ENCODE measurements around the gene DNAH2. TPM values are rescaled to one million over a fixed set of nuclear protein-coding genes. Genes with fewer than 3 reads are reported as not detected.

The DNAH2 gene
- polyA plus RNA-seq, 2 donors, result 0.06 to 0.10 TPM

DNA sequence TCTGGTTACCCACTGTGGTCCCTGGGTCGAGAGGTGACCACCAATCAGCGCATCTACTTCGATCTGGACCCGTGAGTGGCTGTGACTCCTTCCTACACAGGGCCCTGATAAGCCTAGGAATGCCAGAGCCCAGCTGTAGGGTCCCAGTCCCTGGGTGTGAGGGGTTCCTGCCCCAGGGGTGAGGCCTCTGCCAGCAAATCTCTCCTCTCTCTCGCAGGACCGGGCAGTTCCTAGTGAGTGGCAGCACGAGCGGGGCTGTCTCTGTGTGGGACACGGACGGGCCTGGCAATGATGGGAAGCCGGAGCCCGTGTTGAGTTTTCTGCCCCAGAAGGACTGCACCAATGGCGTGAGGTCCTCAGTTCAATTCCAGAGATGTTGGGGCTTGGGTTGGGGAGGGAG, 14.8 kb upstream of the DNAH2 start:
- 89 to 91% methylated on average over 13 of the region's 13 CpGs for WGBS, 2 donors
- H3K4me3 ChIP-seq (ENCODE audit: low read depth in 1 of 2, low read length in 2 of 2), result no peak overlapping the region
- H3K27ac ChIP-seq (ENCODE audit: low read depth in 2 of 2, low read length in 1 of 2), result no peak overlapping the region
- no peaks in the 10 kb centered on the region for H3K9me3 ChIP-seq (ENCODE audit: control insufficient read depth in 2 of 2, insufficient read depth in 1 of 2, low read depth in 1 of 2, low read length in 1 of 2)
- H3K27me3 ChIP-seq (ENCODE audit: control insufficient read depth in 1 of 2, insufficient read depth in 2 of 2, low read length in 2 of 2), result peaks cover 0 to 5% of the 10 kb centered on the region in 2 donors
- H3K4me1 ChIP-seq (ENCODE audit: control insufficient read depth in 2 of 2, insufficient read depth in 2 of 2, low read length in 1 of 2), result peaks cover 0 to 9% of the 10 kb centered on the region in 2 donors
- peaks cover 8 to 12% of the 10 kb centered on the region in 2 donors for H3K36me3 ChIP-seq (ENCODE audit: control insufficient read depth in 2 of 2, insufficient read depth in 2 of 2, low read length in 1 of 2)

DNA sequence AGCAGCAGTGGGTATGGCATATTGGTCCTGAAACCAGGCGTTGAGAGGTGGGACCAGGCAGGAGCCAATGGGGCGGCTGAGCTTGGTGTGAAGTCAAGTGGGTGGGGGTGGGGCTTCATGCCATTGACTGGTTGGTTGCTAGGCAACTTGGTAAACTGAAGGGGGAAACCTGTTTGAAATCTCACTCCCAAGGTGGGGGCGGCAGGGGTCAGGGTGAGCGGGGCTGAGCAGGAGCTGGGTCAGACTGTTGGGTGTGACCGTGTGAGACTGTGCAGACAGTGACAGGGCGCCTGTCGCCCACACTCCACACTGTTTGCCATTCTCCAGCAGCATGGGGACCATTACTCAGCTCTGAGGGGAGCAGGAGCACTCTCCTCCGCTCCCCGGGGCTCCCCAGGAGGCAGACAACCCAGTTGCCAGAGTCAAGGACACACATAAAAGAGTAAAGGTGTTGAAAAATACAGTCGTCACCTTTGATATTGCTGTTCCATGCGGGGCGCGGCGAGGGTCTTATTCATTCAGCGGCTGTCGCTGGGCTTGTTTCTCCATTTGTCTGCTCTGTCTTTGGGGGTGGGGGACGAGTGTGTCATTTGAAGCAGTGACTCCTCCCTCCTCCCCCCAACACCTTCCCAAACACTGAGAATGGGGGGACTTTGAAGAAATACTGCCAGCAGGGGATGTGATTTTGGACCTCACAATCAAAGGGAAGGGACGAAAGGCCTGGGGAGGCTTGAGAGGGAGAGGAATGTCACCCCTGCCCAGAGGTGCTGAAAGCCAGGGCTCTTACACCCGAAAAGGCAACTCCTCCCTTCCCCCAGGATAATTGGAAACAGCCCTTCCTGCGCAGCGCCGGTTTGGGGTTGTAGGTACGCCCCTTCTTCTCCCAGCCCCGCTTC, 13.7 kb upstream of the DNAH2 start:
- H3K4me1 ChIP-seq (ENCODE audit: control insufficient read depth in 2 of 2, insufficient read depth in 2 of 2, low read length in 1 of 2), result peaks cover 0 to 9% of the 10 kb centered on the region in 2 donors
- H3K27me3 ChIP-seq (ENCODE audit: control insufficient read depth in 1 of 2, insufficient read depth in 2 of 2, low read length in 2 of 2), result peaks cover 0 to 5% of the 10 kb centered on the region in 2 donors
- no peak overlapping the region for H3K4me3 ChIP-seq (ENCODE audit: low read depth in 1 of 2, low read length in 2 of 2)
- no peak overlapping the region for H3K27ac ChIP-seq (ENCODE audit: low read depth in 2 of 2, low read length in 1 of 2)
- WGBS, 2 donors, result 28 to 34% methylated on average over 24 of the region's 24 CpGs
- H3K36me3 ChIP-seq (ENCODE audit: control insufficient read depth in 2 of 2, insufficient read depth in 2 of 2, low read length in 1 of 2), result peaks cover 8 to 12% of the 10 kb centered on the region in 2 donors
- H3K9me3 ChIP-seq (ENCODE audit: control insufficient read depth in 2 of 2, insufficient read depth in 1 of 2, low read depth in 1 of 2, low read length in 1 of 2), result no peaks in the 10 kb centered on the region

DNA sequence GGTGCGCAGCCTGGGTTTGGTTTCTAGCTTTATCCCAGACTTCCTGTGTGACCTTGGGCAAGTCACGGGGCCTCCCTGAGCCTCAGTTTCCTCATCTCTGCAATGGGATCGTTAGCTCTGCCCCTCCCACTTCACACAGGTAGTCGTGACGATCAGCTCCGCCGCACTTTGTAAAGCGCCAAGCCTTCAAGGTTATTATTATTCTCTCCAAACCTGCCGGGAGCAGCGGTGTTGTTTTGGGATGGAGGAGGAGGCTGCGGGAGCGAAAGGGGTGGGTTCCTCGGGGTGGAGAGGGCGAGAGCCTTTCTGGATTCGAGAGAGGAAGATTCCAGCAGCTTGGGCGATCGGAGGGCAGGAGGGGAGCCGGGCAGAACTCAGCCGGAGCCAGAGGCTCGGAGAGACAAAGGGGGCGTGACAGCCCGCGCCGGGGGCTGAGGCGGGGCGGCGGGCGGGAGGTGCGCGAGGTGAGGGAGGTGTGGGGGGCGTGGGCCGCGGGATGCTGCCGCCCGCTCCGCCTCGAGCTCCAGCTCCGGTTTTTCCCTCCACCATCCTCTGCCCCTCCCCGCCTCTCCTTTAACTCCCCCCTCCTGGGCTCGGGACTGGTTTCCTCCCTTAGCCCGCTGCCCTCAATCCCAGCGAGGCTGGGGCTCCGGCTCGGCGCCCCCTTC, 12.8 kb upstream of the DNAH2 start, which contains the start of gene EFNB3:
TSS of gene EFNB3 (plus strand) at position 602 of the 668 bp plus-strand sequence. CDS start 397 bp downstream, outside the sequence.
- WGBS, 2 donors, result 2% methylated on average over 24 to 45 of the region's 45 CpGs
- H3K9me3 ChIP-seq (ENCODE audit: control insufficient read depth in 2 of 2, insufficient read depth in 1 of 2, low read depth in 1 of 2, low read length in 1 of 2), result no peaks in the 10 kb centered on the region
- no peak within 1 kb of the TSS for H3K27ac ChIP-seq (ENCODE audit: low read depth in 2 of 2, low read length in 1 of 2)
- peak within 1 kb of the TSS; percentile 17 to 31 for H3K4me3 ChIP-seq (ENCODE audit: low read depth in 1 of 2, low read length in 2 of 2)
- H3K4me1 ChIP-seq (ENCODE audit: control insufficient read depth in 2 of 2, insufficient read depth in 2 of 2, low read length in 1 of 2), result peaks cover 0 to 9% of the 10 kb centered on the region in 2 donors
- H3K27me3 ChIP-seq (ENCODE audit: control insufficient read depth in 1 of 2, insufficient read depth in 2 of 2, low read length in 2 of 2), result peaks cover 0 to 5% of the 10 kb centered on the region in 2 donors
- H3K36me3 ChIP-seq (ENCODE audit: control insufficient read depth in 2 of 2, insufficient read depth in 2 of 2, low read length in 1 of 2), result peaks cover 8 to 12% of the 10 kb centered on the region in 2 donors

DNA sequence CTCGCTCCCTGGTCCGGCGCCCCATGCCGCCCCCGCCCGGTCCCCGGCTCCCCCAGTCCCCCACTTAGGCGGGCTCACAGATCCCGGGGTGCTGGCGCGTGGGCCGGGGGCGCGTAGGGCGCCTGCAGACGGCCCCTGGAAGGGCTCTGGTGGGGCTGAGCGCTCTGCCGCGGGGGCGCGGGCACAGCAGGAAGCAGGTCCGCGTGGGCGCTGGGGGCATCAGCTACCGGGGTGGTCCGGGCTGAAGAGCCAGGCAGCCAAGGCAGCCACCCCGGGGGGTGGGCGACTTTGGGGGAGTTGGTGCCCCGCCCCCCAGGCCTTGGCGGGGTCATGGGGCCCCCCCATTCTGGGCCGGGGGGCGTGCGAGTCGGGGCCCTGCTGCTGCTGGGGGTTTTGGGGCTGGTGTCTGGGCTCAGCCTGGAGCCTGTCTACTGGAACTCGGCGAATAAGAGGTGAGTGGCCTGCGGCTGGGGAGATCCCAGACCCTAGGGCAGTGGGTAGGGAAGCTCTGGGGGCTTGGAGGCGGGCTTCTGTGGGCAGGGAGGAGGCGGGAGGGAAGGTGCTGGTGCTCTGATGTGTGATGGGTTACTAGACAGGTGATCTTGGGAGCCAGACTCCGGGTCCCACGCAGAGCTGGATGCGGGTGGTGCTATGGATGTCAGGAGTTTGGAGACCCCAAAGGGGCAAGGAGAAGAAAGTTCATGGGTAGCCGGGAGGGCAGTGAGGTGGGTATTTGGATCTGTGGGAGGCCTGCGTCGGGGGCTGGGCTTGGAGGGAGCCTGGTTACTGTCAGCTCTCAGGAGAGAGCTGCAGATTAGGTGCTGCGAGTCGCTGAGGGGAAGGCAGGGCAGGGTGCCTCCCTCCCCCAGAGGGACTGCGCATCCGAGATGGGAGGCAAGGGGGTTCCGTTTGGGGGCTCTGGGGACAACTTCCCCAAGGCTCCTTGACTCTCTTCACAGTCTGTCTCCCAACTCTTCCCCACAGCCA, 12.0 kb upstream of the DNAH2 start:
- peaks cover 0 to 5% of the 10 kb centered on the region in 2 donors for H3K27me3 ChIP-seq (ENCODE audit: control insufficient read depth in 1 of 2, insufficient read depth in 2 of 2, low read length in 2 of 2)

DNA sequence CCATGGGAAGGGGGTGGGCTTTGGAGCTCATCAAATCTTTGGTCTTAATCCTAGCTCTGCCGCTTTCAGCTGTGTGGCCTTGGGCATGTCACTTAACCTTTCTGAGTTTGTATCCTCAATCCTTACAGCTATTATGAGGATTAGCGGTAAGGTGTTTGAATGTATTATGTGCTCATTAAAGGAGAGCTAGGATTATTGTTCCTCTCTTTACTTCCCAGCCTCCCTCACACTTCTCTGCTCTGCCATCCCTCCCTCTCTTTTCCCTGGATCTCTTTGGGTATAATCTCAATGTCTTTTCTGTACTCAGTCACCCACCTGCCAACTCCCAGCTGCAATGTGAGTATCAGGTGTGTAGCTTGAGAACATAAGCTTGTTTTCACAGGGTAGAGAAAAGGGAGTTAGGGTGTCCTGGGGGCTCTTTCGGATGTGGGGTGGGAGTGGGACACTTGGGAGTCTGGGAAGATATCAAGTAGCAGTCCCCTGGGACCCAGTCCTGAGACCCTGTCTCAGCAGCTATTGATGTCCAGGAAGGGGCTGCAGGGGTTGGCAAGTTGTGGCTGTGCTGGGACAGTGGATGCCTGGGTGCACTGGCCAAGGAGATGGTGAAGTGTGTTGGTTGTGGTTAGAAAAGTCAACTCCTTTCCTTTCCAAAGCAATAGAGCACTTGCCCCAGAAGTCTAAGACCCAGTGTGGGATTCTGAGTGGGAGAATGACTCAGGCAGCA, 10.8 kb upstream of the DNAH2 start:
- no peak overlapping the region for H3K4me3 ChIP-seq (ENCODE audit: low read depth in 1 of 2, low read length in 2 of 2)
- 83 to 94% methylated on average over 3 of the region's 3 CpGs for WGBS, 2 donors
- peaks cover 0 to 5% of the 10 kb centered on the region in 2 donors for H3K27me3 ChIP-seq (ENCODE audit: control insufficient read depth in 1 of 2, insufficient read depth in 2 of 2, low read length in 2 of 2)
- H3K27ac ChIP-seq (ENCODE audit: low read depth in 2 of 2, low read length in 1 of 2), result no peak overlapping the region
- H3K36me3 ChIP-seq (ENCODE audit: control insufficient read depth in 2 of 2, insufficient read depth in 2 of 2, low read length in 1 of 2), result peaks cover 3 to 4% of the 10 kb centered on the region in 2 donors
- peaks cover 2 to 9% of the 10 kb centered on the region in 2 donors for H3K4me1 ChIP-seq (ENCODE audit: control insufficient read depth in 2 of 2, insufficient read depth in 2 of 2, low read length in 1 of 2)
- no peaks in the 10 kb centered on the region for H3K9me3 ChIP-seq (ENCODE audit: control insufficient read depth in 2 of 2, insufficient read depth in 1 of 2, low read depth in 1 of 2, low read length in 1 of 2)

More for the DNA sequence above, 12.0 kb upstream of the DNAH2 start:
- H3K27ac ChIP-seq (ENCODE audit: low read depth in 2 of 2, low read length in 1 of 2), result no peak overlapping the region
- peaks cover 2 to 9% of the 10 kb centered on the region in 2 donors for H3K4me1 ChIP-seq (ENCODE audit: control insufficient read depth in 2 of 2, insufficient read depth in 2 of 2, low read length in 1 of 2)
- no peaks in the 10 kb centered on the region for H3K9me3 ChIP-seq (ENCODE audit: control insufficient read depth in 2 of 2, insufficient read depth in 1 of 2, low read depth in 1 of 2, low read length in 1 of 2)
- 3 to 5% methylated on average over 46 to 50 of the region's 50 CpGs for WGBS, 2 donors
- H3K4me3 ChIP-seq (ENCODE audit: low read depth in 1 of 2, low read length in 2 of 2), result peak overlapping the region; percentile 17 to 31
- peaks cover 8 to 10% of the 10 kb centered on the region in 2 donors for H3K36me3 ChIP-seq (ENCODE audit: control insufficient read depth in 2 of 2, insufficient read depth in 2 of 2, low read length in 1 of 2)

DNA sequence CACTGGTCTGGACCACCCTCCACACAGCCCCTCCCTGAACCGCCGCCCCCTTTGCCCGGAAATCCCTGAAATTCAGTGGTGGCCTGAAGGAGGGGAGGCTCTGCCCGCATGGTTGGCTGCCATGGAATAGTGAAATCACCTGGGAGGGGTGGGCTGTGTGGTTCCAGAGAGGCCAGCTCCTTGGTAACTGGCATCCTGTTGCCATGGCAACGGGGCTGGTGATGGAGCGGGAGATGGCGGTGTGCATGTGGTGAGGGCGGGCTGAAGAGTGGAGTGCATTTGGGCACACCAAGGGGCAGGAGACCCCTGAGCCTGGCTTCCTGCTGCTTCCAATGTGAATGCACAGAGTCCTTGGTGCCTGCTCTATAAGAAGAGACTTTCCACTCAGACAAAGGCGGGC, 10.1 kb upstream of the DNAH2 start:
- H3K27me3 ChIP-seq (ENCODE audit: control insufficient read depth in 1 of 2, insufficient read depth in 2 of 2, low read length in 2 of 2), result peaks cover 0 to 5% of the 10 kb centered on the region in 2 donors
- no peak overlapping the region for H3K27ac ChIP-seq (ENCODE audit: low read depth in 2 of 2, low read length in 1 of 2)
- H3K36me3 ChIP-seq (ENCODE audit: control insufficient read depth in 2 of 2, insufficient read depth in 2 of 2, low read length in 1 of 2), result peaks cover 0 to 4% of the 10 kb centered on the region in 2 donors
- H3K9me3 ChIP-seq (ENCODE audit: control insufficient read depth in 2 of 2, insufficient read depth in 1 of 2, low read depth in 1 of 2, low read length in 1 of 2), result no peaks in the 10 kb centered on the region
- H3K4me1 ChIP-seq (ENCODE audit: control insufficient read depth in 2 of 2, insufficient read depth in 2 of 2, low read length in 1 of 2), result peaks cover 2 to 9% of the 10 kb centered on the region in 2 donors
- H3K4me3 ChIP-seq (ENCODE audit: low read depth in 1 of 2, low read length in 2 of 2), result no peak overlapping the region
- WGBS, 2 donors, result 80 to 82% methylated on average over 9 of the region's 9 CpGs

DNA sequence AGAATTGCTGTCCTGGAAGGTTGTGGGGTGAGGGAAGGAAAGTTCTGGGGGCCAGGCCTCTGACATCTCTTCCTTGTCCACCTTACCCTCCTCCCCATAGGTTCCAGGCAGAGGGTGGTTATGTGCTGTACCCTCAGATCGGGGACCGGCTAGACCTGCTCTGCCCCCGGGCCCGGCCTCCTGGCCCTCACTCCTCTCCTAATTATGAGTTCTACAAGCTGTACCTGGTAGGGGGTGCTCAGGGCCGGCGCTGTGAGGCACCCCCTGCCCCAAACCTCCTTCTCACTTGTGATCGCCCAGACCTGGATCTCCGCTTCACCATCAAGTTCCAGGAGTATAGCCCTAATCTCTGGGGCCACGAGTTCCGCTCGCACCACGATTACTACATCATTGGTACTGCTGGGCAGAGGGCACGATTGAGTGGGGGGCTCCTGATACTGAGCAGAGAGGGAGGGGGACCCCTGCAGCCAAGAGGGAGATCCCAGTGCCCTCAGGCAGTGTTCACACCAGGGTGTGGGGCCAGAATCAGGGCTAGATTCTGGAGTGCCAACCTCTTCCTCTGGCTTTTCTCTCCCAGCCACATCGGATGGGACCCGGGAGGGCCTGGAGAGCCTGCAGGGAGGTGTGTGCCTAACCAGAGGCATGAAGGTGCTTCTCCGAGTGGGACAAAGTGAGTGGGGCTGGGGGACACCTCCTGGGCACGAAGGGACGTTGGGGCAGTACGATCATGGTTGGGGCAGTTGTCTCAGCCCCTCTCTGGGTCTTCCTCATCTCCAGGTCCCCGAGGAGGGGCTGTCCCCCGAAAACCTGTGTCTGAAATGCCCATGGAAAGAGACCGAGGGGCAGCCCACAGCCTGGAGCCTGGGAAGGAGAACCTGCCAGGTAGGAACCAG, 9.4 kb upstream of the DNAH2 start:
- no peak overlapping the region for H3K4me3 ChIP-seq (ENCODE audit: low read depth in 1 of 2, low read length in 2 of 2)
- H3K36me3 ChIP-seq (ENCODE audit: control insufficient read depth in 2 of 2, insufficient read depth in 2 of 2, low read length in 1 of 2), result no peaks in the 10 kb centered on the region
- peaks cover 2 to 9% of the 10 kb centered on the region in 2 donors for H3K4me1 ChIP-seq (ENCODE audit: control insufficient read depth in 2 of 2, insufficient read depth in 2 of 2, low read length in 1 of 2)
- peaks cover 0 to 5% of the 10 kb centered on the region in 2 donors for H3K27me3 ChIP-seq (ENCODE audit: control insufficient read depth in 1 of 2, insufficient read depth in 2 of 2, low read length in 2 of 2)
- WGBS, 2 donors, result 81 to 88% methylated on average over 22 of the region's 22 CpGs
- no peaks in the 10 kb centered on the region for H3K9me3 ChIP-seq (ENCODE audit: control insufficient read depth in 2 of 2, insufficient read depth in 1 of 2, low read depth in 1 of 2, low read length in 1 of 2)
- H3K27ac ChIP-seq (ENCODE audit: low read depth in 2 of 2, low read length in 1 of 2), result no peak overlapping the region

DNA sequence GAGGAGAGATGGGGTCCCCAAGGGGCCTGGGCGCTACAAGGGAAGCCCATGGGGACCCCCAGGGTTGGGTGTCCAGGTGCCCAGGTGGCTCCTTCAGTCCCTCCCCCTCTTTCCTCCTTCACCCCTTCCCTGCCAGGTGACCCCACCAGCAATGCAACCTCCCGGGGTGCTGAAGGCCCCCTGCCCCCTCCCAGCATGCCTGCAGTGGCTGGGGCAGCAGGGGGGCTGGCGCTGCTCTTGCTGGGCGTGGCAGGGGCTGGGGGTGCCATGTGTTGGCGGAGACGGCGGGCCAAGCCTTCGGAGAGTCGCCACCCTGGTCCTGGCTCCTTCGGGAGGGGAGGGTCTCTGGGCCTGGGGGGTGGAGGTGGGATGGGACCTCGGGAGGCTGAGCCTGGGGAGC, 8.5 kb upstream of the DNAH2 start:
- Histone ChIP-seq H3K4me3 (ENCODE audit: low read depth in 1 of 2, low read length in 2 of 2) (no peak overlapping the region), H3K9me3 (ENCODE audit: control insufficient read depth in 2 of 2, insufficient read depth in 1 of 2, low read depth in 1 of 2, low read length in 1 of 2) (no peaks in the 10 kb centered on the region), H3K4me1 (ENCODE audit: control insufficient read depth in 2 of 2, insufficient read depth in 2 of 2, low read length in 1 of 2) (peaks cover 2 to 9% of the 10 kb centered on the region in 2 donors), H3K36me3 (ENCODE audit: control insufficient read depth in 2 of 2, insufficient read depth in 2 of 2, low read length in 1 of 2) (no peaks in the 10 kb centered on the region), H3K27ac (ENCODE audit: low read depth in 2 of 2, low read length in 1 of 2) (no peak overlapping the region), H3K27me3 (ENCODE audit: control insufficient read depth in 1 of 2, insufficient read depth in 2 of 2, low read length in 2 of 2) (peaks cover 0 to 5% of the 10 kb centered on the region in 2 donors)
- WGBS, 2 donors, result 87 to 88% methylated on average over 11 of the region's 11 CpGs

All from esophagus (tissue), 2 donors.